ENCODE measurements around the gene CRYBG1. TPM values are rescaled to one million over a fixed set of nuclear protein-coding genes. Genes with fewer than 3 reads are reported as not detected.

Gene CRYBG1
- total RNA-seq, 1 experiment from 2014 or later: 10.1 TPM

- DNase-seq (ENCODE audit: low spot score): no peak
- POLR2A ChIA-PET: no interaction called here
- ATAC-seq: no peak
- peaks cover 13% of the 10 kb centered on the region for H3K4me1 Mint-ChIP-seq
- no peaks in the 10 kb centered on the region for H3K27me3 Mint-ChIP-seq (ENCODE audit: low read depth)
- H3K9me3 Mint-ChIP-seq: no peaks in the 10 kb centered on the region
- H3K27ac Mint-ChIP-seq: no peak overlapping the region
- no peak overlapping the region for H3K4me3 Mint-ChIP-seq
- TF ChIP-seq ATF3 (CRISPR knock-in tag; conservative IDR thresholded peaks at IDR 0.05): no peak
- TF ChIP-seq, protein P1, sequence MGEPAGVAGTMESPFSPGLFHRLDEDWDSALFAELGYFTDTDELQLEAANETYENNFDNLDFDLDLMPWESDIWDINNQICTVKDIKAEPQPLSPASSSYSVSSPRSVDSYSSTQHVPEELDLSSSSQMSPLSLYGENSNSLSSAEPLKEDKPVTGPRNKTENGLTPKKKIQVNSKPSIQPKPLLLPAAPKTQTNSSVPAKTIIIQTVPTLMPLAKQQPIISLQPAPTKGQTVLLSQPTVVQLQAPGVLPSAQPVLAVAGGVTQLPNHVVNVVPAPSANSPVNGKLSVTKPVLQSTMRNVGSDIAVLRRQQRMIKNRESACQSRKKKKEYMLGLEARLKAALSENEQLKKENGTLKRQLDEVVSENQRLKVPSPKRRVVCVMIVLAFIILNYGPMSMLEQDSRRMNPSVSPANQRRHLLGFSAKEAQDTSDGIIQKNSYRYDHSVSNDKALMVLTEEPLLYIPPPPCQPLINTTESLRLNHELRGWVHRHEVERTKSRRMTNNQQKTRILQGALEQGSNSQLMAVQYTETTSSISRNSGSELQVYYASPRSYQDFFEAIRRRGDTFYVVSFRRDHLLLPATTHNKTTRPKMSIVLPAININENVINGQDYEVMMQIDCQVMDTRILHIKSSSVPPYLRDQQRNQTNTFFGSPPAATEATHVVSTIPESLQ (CRISPR knock-in tag; IDR thresholded peaks at IDR 0.05): no peak
- no peak for TF ChIP-seq NFATC4 (CRISPR knock-in tag; IDR thresholded peaks at IDR 0.05)
- TF ChIP-seq ZNF512 (CRISPR knock-in tag; IDR thresholded peaks at IDR 0.05; ENCODE audit: borderline replicate concordance): no peak
- no peak for TF ChIP-seq ZNF671 (CRISPR knock-in tag; IDR thresholded peaks at IDR 0.05)
- TF ChIP-seq TEAD1 (CRISPR knock-in tag; IDR thresholded peaks at IDR 0.05): no peak
- TF ChIP-seq TP53 (CRISPR knock-in tag; IDR thresholded peaks at IDR 0.05): no peak
- no peak for TF ChIP-seq HMGA2 (CRISPR knock-in tag; IDR thresholded peaks at IDR 0.05)
- TF ChIP-seq ZNF396 (CRISPR knock-in tag; IDR thresholded peaks at IDR 0.05; ENCODE audit: borderline replicate concordance): no peak
- no peaks in the 10 kb centered on the region for H3K36me3 Mint-ChIP-seq
- CTCF ChIA-PET: no interaction called here
Observed at GRCh38 chr6:106530026-106530425, 169.5 kb downstream of the CRYBG1 start.

- H3K9me3 Mint-ChIP-seq: no peaks in the 10 kb centered on the region
- no peak for DNase-seq (ENCODE audit: low spot score)
- ChIA-PET CTCF (interaction anchor here (0.6 kb wide), 1 partner anchor 468 kb away, joined by 5 read pairs; no protein-coding TSS in a partner anchor), POLR2A (no interaction called here)
- H3K4me3 Mint-ChIP-seq: no peak overlapping the region
- no peak for TF ChIP-seq E2F5 (CRISPR knock-in tag; IDR thresholded peaks at IDR 0.05)
- H3K27ac Mint-ChIP-seq: no peak overlapping the region
- H3K36me3 Mint-ChIP-seq: no peaks in the 10 kb centered on the region
- no peaks in the 10 kb centered on the region for H3K27me3 Mint-ChIP-seq (ENCODE audit: low read depth)
- peaks cover 13% of the 10 kb centered on the region for H3K4me1 Mint-ChIP-seq
- no peak for ATAC-seq
Observed at GRCh38 chr6:106530502-106530901, 170.0 kb downstream of the CRYBG1 start.

- DNase-seq (ENCODE audit: low spot score) (no peak), ATAC-seq (no peak)
- H3K4me1 Mint-ChIP-seq: peaks cover 13% of the 10 kb centered on the region
- H3K4me3 Mint-ChIP-seq: no peak overlapping the region
- no peaks in the 10 kb centered on the region for H3K36me3 Mint-ChIP-seq
- no peak overlapping the region; the same call in 1 of the 2 replicates for H3K27ac Mint-ChIP-seq
- ChIA-PET CTCF (interaction anchor here (2.3 kb wide), 1 partner anchor 33 kb away, joined by 10 read pairs; no protein-coding TSS in a partner anchor), POLR2A (no interaction called here)
- H3K9me3 Mint-ChIP-seq: no peaks in the 10 kb centered on the region
- H3K27me3 Mint-ChIP-seq (ENCODE audit: low read depth): no peaks in the 10 kb centered on the region
- TF ChIP-seq E2F4 (CRISPR knock-in tag; IDR thresholded peaks at IDR 0.05; ENCODE audit: borderline replicate concordance, low read depth) (no peak), ZNF138 (CRISPR knock-in tag; conservative IDR thresholded peaks at IDR 0.05) (no peak), RORB (CRISPR knock-in tag; IDR thresholded peaks at IDR 0.05) (no peak), ETV6 (CRISPR knock-in tag; IDR thresholded peaks at IDR 0.05) (no peak), CREB1 (CRISPR knock-in tag; IDR thresholded peaks at IDR 0.05) (no peak), ESRRA (CRISPR knock-in tag; IDR thresholded peaks at IDR 0.05; ENCODE audit: borderline replicate concordance) (no peak), SP1 (CRISPR knock-in tag; conservative IDR thresholded peaks at IDR 0.05) (no peak), GTF2I (CRISPR knock-in tag; conservative IDR thresholded peaks at IDR 0.05) (no peak)
- TF ChIP-seq, protein P2, sequence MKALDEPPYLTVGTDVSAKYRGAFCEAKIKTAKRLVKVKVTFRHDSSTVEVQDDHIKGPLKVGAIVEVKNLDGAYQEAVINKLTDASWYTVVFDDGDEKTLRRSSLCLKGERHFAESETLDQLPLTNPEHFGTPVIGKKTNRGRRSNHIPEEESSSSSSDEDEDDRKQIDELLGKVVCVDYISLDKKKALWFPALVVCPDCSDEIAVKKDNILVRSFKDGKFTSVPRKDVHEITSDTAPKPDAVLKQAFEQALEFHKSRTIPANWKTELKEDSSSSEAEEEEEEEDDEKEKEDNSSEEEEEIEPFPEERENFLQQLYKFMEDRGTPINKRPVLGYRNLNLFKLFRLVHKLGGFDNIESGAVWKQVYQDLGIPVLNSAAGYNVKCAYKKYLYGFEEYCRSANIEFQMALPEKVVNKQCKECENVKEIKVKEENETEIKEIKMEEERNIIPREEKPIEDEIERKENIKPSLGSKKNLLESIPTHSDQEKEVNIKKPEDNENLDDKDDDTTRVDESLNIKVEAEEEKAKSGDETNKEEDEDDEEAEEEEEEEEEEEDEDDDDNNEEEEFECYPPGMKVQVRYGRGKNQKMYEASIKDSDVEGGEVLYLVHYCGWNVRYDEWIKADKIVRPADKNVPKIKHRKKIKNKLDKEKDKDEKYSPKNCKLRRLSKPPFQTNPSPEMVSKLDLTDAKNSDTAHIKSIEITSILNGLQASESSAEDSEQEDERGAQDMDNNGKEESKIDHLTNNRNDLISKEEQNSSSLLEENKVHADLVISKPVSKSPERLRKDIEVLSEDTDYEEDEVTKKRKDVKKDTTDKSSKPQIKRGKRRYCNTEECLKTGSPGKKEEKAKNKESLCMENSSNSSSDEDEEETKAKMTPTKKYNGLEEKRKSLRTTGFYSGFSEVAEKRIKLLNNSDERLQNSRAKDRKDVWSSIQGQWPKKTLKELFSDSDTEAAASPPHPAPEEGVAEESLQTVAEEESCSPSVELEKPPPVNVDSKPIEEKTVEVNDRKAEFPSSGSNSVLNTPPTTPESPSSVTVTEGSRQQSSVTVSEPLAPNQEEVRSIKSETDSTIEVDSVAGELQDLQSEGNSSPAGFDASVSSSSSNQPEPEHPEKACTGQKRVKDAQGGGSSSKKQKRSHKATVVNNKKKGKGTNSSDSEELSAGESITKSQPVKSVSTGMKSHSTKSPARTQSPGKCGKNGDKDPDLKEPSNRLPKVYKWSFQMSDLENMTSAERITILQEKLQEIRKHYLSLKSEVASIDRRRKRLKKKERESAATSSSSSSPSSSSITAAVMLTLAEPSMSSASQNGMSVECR (CRISPR knock-in tag; IDR thresholded peaks at IDR 0.05; ENCODE audit: borderline replicate concordance): no peak
- TF ChIP-seq, protein P3, sequence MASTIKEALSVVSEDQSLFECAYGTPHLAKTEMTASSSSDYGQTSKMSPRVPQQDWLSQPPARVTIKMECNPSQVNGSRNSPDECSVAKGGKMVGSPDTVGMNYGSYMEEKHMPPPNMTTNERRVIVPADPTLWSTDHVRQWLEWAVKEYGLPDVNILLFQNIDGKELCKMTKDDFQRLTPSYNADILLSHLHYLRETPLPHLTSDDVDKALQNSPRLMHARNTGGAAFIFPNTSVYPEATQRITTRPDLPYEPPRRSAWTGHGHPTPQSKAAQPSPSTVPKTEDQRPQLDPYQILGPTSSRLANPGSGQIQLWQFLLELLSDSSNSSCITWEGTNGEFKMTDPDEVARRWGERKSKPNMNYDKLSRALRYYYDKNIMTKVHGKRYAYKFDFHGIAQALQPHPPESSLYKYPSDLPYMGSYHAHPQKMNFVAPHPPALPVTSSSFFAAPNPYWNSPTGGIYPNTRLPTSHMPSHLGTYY (CRISPR knock-in tag; IDR thresholded peaks at IDR 0.05): no peak
Observed at GRCh38 chr6:106533054-106533453, 172.5 kb downstream of the CRYBG1 start.

Measured in WTC11 (cell line).